Measurements from ENCODE around the gene PDIA3. TPM values are rescaled to one million over a fixed set of nuclear protein-coding genes. Genes with fewer than 3 reads are reported as not detected.

PDIA3 gene
- total RNA-seq, 1 experiment from 2014 or later: 538 TPM

DNA sequence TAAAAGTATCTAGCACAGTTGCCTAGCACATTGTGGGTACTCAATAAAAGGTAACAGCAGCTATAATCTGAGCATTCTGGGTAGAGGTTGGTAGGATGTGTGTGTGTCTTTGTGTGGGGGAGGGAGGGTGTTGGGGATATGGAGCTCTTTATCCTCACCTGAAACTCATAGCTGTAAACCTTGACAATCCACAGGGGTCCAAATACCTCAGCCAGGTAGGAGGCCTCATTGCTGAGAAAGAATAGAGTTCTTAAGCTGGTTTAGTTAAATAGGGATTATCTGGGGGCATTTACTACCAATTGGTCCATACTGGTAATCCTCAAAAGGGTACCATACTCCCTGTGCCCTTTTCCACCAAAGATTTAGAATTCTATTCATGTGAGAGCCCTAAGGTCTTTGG, 49.8 kb downstream of the PDIA3 start:
- no peaks in the 10 kb centered on the region for H3K27me3 ChIP-seq (ENCODE audit: control insufficient read depth, insufficient read depth, low read length)
- TF ChIP-seq, protein P1, sequence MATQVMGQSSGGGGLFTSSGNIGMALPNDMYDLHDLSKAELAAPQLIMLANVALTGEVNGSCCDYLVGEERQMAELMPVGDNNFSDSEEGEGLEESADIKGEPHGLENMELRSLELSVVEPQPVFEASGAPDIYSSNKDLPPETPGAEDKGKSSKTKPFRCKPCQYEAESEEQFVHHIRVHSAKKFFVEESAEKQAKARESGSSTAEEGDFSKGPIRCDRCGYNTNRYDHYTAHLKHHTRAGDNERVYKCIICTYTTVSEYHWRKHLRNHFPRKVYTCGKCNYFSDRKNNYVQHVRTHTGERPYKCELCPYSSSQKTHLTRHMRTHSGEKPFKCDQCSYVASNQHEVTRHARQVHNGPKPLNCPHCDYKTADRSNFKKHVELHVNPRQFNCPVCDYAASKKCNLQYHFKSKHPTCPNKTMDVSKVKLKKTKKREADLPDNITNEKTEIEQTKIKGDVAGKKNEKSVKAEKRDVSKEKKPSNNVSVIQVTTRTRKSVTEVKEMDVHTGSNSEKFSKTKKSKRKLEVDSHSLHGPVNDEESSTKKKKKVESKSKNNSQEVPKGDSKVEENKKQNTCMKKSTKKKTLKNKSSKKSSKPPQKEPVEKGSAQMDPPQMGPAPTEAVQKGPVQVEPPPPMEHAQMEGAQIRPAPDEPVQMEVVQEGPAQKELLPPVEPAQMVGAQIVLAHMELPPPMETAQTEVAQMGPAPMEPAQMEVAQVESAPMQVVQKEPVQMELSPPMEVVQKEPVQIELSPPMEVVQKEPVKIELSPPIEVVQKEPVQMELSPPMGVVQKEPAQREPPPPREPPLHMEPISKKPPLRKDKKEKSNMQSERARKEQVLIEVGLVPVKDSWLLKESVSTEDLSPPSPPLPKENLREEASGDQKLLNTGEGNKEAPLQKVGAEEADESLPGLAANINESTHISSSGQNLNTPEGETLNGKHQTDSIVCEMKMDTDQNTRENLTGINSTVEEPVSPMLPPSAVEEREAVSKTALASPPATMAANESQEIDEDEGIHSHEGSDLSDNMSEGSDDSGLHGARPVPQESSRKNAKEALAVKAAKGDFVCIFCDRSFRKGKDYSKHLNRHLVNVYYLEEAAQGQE (IDR thresholded peaks at IDR 0.05; ENCODE audit: insufficient read depth in 1 of 2, low read depth in 2 of 2, low read length in 1 of 2): no peak
- TF ChIP-seq, protein P2, sequence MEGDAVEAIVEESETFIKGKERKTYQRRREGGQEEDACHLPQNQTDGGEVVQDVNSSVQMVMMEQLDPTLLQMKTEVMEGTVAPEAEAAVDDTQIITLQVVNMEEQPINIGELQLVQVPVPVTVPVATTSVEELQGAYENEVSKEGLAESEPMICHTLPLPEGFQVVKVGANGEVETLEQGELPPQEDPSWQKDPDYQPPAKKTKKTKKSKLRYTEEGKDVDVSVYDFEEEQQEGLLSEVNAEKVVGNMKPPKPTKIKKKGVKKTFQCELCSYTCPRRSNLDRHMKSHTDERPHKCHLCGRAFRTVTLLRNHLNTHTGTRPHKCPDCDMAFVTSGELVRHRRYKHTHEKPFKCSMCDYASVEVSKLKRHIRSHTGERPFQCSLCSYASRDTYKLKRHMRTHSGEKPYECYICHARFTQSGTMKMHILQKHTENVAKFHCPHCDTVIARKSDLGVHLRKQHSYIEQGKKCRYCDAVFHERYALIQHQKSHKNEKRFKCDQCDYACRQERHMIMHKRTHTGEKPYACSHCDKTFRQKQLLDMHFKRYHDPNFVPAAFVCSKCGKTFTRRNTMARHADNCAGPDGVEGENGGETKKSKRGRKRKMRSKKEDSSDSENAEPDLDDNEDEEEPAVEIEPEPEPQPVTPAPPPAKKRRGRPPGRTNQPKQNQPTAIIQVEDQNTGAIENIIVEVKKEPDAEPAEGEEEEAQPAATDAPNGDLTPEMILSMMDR (IDR thresholded peaks at IDR 0.05): no peak
- TF ChIP-seq TCF7L2 (IDR thresholded peaks at IDR 0.05; ENCODE audit: low read depth, low read length) (no peak), SIN3A (IDR thresholded peaks at IDR 0.05; ENCODE audit: borderline replicate concordance, insufficient read depth, low read depth, low read length) (no peak), POLR2AphosphoS5 (IDR thresholded peaks at IDR 0.05; ENCODE audit: low read depth, low read length) (no peak)
- ATAC-seq: no peak
- ChIA-PET POLR2A (interaction anchor here (1.3 kb wide), 1 partner anchor 19 kb away, joined by 4 read pairs; the partner anchor contains the start of gene ELL3), CTCF (no interaction called here)
- H3K36me3 ChIP-seq (ENCODE audit: control insufficient read depth, insufficient read depth, low read length): peaks cover 9% of the 10 kb centered on the region
- no peaks in the 10 kb centered on the region for H3K9me3 ChIP-seq (ENCODE audit: control insufficient read depth, insufficient read depth, low read depth, low read length)
- H3K27ac ChIP-seq (ENCODE audit: low read length): no peak overlapping the region
- no TSS peak for BruUV-seq (replicated peaks)
- no peak for DNase-seq (ENCODE audit: low read depth, low spot score)
- no peak overlapping the region for H3K4me3 ChIP-seq (ENCODE audit: low read depth in 2 of 2, low read length in 2 of 2)
- in situ Hi-C loops (cut with HindIII; ENCODE audit: low pct_unique_long_range_greater_than_20kb, low sequenced_read_pairs) (no loop called here), intact Hi-C loops (cut with micrococcal nuclease; ENCODE audit: unreplicated experiment) (no loop called here)
- peaks cover 53% of the 10 kb centered on the region for H3K4me1 ChIP-seq (ENCODE audit: control insufficient read depth, insufficient read depth, low read length)

DNA sequence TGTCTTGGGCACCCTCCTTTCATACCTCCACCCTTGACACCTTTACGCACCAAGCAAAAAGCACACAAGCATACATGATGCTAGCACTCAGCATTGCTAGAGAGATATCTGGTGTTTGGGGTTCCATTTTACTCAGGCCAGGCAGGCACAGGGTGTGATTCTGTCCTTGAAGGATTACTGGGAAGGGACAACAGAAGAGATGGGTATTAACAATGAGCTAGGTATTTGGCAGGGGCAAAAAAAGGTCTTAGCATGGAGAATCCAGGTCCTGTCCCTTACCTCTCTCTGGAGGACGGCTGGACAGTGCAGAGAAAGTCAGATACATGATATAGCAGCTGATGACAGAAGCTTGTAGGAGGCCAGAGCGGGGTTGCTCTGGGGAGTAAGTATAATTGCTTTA, 50.3 kb downstream of the PDIA3 start:
- intact Hi-C loops (cut with micrococcal nuclease; ENCODE audit: unreplicated experiment): no loop called here
- Histone ChIP-seq H3K4me3 (ENCODE audit: low read depth in 2 of 2, low read length in 2 of 2) (no peak overlapping the region), H3K27me3 (ENCODE audit: control insufficient read depth, insufficient read depth, low read length) (no peaks in the 10 kb centered on the region), H3K9me3 (ENCODE audit: control insufficient read depth, insufficient read depth, low read depth, low read length) (no peaks in the 10 kb centered on the region), H3K4me1 (ENCODE audit: control insufficient read depth, insufficient read depth, low read length) (peaks cover 55% of the 10 kb centered on the region), H3K27ac (ENCODE audit: low read length) (no peak overlapping the region), H3K36me3 (ENCODE audit: control insufficient read depth, insufficient read depth, low read length) (peaks cover 14% of the 10 kb centered on the region)
- POLR2A ChIA-PET: no interaction called here
- TF ChIP-seq TCF7L2 (IDR thresholded peaks at IDR 0.05; ENCODE audit: low read depth, low read length) (no peak), POLR2AphosphoS5 (IDR thresholded peaks at IDR 0.05; ENCODE audit: low read depth, low read length) (no peak), SIN3A (IDR thresholded peaks at IDR 0.05; ENCODE audit: borderline replicate concordance, insufficient read depth, low read depth, low read length) (no peak)
- TF ChIP-seq, protein P2 (IDR thresholded peaks at IDR 0.05): no peak
- TF ChIP-seq, protein P1 (IDR thresholded peaks at IDR 0.05; ENCODE audit: insufficient read depth in 1 of 2, low read depth in 2 of 2, low read length in 1 of 2): no peak
- in situ Hi-C loops (cut with HindIII; ENCODE audit: low pct_unique_long_range_greater_than_20kb, low sequenced_read_pairs): no loop called here
- no TSS peak for BruUV-seq (replicated peaks)
- DNase-seq (ENCODE audit: low read depth, low spot score) (no peak), ATAC-seq (no peak)
- CTCF ChIA-PET: interaction anchor here (1.1 kb wide), 1 partner anchor 20 kb away, joined by 4 read pairs; the partner anchor contains the start of gene ELL3

All from Panc1 (cell line).